HepG2 (cell line): ENCODE results near the gene RANBP17.

Experiments
- E2F1 ChIP-seq: sonication (generic); formaldehyde crosslinking; IDR thresholded peaks from 2 replicates; pipeline ENCODE4 v1.5.0; 2020; ENCODE audit warnings: missing genetic modification reagents
- EP300 ChIP-seq, 3 experiments: sonication (generic) in 1 of 3; formaldehyde crosslinking in 1 of 3; IDR thresholded peaks; 2 replicates each; pipeline versions ENCODE4 v1.5.1 to v1.6.1; 2011 to 2020; ENCODE audit warnings: low read depth in 2 of 3, low read length in 2 of 3, borderline replicate concordance in 1 of 3, improper control_type of control experiment in 1 of 3, mild to moderate bottlenecking in 1 of 3, missing genetic modification reagents in 1 of 3, moderate library complexity in 1 of 3
- GRHL1 ChIP-seq: sonication (generic); formaldehyde crosslinking; conservative IDR thresholded peaks from 2 replicates; pipeline ENCODE4 v1.8.0; 2022; ENCODE audit warnings: missing genetic modification reagents
- MTA3 ChIP-seq: sonication (generic); formaldehyde crosslinking; IDR thresholded peaks from 2 replicates; pipeline ENCODE4 v1.4.0; 2020; ENCODE audit warnings: missing genetic modification reagents
- POLR2A ChIP-seq, 2 experiments: IDR thresholded peaks; 2 replicates each; pipeline ENCODE4 v1.6.1; 2011; ENCODE audit warnings: low read depth in 2 of 2, low read length in 2 of 2, mild to moderate bottlenecking in 1 of 2, moderate library complexity in 1 of 2; ENCODE audit not compliant: insufficient read depth in 1 of 2
- POLR2AphosphoS2 ChIP-seq: IDR thresholded peaks from 2 replicates; pipeline ENCODE4 v1.6.1; 2011; ENCODE audit warnings: low read depth, low read length, improper control_type of control experiment
- SP2 ChIP-seq: sonication (generic); formaldehyde crosslinking; IDR thresholded peaks from 2 replicates; pipeline ENCODE4 v1.5.1; 2020; ENCODE audit warnings: mild to moderate bottlenecking, missing genetic modification reagents
- UBTF ChIP-seq: sonication (generic); formaldehyde crosslinking; IDR thresholded peaks from 2 replicates; pipeline ENCODE4 v1.4.0; 2020; ENCODE audit warnings: mild to moderate bottlenecking, missing genetic modification reagents
- XBP1 ChIP-seq: sonication (generic); formaldehyde crosslinking; IDR thresholded peaks from 2 replicates; pipeline ENCODE4 v1.5.0; 2020; ENCODE audit warnings: missing genetic modification reagents
- ZBTB43 ChIP-seq: sonication (generic); formaldehyde crosslinking; conservative IDR thresholded peaks from 2 replicates; pipeline ENCODE4 v1.4.0; 2020; ENCODE audit warnings: missing genetic modification reagents
- ZBTB44 ChIP-seq: sonication (generic); formaldehyde crosslinking; IDR thresholded peaks from 2 replicates; pipeline ENCODE4 v1.4.0; 2020; ENCODE audit warnings: missing genetic modification reagents

- TF ChIP-seq ZBTB43 (CRISPR knock-in tag) (no peak), POLR2A (IDR thresholded peaks at IDR 0.05; ENCODE audit: insufficient read depth in 1 of 2, low read depth in 2 of 2, low read length in 2 of 2) (no peak), EP300 (IDR thresholded peaks at IDR 0.05; ENCODE audit: low read depth in 2 of 2, low read length in 2 of 2) (no peak), EP300 (CRISPR knock-in tag; IDR thresholded peaks at IDR 0.05; ENCODE audit: borderline replicate concordance) (no peak), GRHL1 (CRISPR knock-in tag) (no peak), E2F1 (CRISPR knock-in tag) (no peak), ZBTB44 (CRISPR knock-in tag) (no peak), SP2 (CRISPR knock-in tag) (no peak), XBP1 (CRISPR knock-in tag) (no peak), MTA3 (CRISPR knock-in tag) (no peak), POLR2AphosphoS2 (no peak), UBTF (CRISPR knock-in tag) (no peak)
Measured at GRCh38 chr5:171251519-171251918, 389.7 kb downstream of the RANBP17 start.
